NCI-H146 treated with DMSO at 0.1 percent for 48 hours (cell line): ENCODE data around the gene ENSA.
"Not testable (repeated sequence)": the region's sequence is repeated elsewhere in the genome, so short reads cannot be mapped to it uniquely, and the experiment has no call there.

Experiments used
- DNase-seq: peaks from one replicate; lab custom pipeline; 2025; ENCODE audit not compliant: unreplicated experiment; lab: John Stamatoyannopoulos, UW

Gene ENSA, protein sequence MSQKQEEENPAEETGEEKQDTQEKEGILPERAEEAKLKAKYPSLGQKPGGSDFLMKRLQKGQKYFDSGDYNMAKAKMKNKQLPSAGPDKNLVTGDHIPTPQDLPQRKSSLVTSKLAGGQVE

DNA sequence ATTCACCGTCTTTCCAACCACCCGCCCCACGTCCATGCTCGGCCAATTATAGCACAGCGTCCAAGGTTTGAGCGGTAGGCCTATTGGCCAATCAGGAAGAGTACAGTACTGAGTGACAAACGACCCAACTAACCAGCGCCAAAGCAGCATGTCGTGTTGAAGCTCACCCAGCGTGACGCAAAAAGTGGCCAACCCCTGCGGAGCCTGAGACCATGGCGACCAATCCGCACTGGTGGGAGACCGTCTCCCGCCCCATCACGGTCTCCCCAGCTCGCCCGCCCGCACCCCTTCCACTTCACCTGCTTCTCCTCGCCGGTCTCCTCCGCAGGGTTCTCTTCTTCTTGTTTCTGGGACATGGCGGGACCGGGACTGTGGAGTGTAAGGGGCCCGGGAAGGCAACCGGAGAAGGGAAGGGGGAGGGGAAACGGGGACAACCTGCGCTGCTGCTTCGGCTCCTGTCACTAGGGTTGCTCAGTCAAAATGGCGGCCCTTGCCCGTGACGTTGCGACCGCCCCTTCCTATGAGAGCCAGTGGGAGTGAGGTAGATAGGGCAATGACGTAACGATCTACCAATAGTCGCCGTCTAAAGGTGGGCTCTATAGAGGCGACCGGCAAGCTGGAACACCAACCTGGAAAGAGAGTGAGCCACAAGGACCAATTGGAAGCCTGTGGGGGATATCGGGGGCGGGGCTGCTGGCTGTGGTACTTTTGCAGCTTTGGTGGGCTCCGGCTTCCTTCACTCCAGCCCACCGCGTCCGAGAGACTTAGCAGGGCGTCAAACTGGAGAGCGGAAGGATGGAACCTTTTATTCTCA lies at the start of gene ENSA:
ENSA (minus strand) TSS at position 498 of the 814 bp plus-strand sequence; CDS start at position 356, 142 bp downstream.
- DNase-seq, result peak; percentile 98

DNA sequence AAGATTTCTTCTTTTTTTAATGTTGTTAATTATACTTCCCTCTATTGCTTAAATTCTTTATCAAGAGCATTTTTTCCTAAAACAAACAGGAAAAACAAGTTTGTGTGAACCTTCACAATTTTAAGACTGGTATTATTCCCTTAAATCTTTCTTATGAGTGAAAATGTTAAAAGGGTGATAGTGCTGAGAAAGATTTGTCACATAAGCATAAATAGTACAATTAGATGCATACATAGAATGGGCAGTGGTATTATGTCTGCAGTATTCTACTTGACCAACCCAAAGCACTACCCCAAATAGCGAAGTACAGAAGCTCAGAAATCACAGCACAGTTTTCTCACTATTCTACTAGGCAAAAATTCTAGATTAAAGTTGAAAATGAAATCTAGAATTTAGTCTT lies 49.6 kb upstream of the ENSA start:
- no peak for DNase-seq

DNA sequence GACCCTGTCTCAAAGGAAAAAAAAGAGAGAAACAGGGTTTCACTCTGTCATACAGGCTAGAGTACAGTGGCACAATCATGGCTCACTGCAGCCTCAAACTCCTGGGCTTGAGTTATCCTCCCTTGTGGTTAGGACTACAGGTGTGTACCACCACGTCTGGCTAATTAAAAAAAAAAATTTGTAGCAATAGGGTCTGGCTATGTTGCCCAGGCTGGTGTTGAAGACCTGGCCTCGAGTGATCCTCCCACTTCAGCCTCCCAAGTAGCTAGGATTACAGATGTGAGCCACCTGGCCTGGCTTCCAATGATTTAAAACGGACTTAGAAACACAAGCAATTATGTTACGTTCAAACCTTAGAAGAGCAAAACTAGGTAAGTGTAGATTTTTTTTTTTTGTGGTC lies 45.5 kb upstream of the ENSA start:
- no peak for DNase-seq

DNA sequence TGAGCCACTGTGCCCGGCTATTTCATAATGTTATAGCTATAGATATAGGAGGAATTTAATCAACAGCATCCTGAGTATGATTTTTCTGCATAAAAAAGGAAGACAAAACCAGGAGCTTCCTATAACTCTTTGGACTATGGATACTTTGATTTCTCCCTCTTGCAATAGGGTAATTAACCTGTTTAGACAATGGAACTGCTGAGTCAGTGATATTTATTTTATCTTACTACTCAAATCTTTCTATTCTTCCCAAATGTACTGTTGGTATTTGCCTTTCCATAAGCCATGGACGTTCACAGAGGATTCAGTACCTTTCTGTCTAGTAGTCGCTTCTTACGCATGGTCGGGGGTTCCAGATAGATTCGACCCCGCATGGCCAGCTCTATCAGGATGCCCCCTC lies 33.9 kb upstream of the ENSA start:
- DNase-seq, result no peak

DNA sequence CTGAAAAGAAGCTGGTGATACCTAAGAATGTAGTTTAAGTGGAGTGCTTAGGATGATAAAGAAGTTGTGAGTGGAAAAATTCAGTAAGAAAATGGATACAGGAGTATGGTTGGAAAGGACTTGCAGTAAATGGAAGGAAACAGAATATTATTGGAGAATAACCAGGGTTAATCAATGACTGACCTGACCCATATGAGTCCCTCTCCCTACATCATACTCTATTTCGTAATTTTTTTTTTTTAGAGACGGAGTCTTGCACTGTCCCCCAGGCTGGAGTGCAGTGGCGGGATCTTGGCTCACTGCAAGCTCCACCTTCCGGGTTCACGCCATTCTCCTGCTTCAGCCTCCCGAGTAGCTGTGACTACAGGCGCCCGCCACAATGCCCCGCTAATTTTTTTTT lies 33.4 kb upstream of the ENSA start:
- DNase-seq, result no peak

DNA sequence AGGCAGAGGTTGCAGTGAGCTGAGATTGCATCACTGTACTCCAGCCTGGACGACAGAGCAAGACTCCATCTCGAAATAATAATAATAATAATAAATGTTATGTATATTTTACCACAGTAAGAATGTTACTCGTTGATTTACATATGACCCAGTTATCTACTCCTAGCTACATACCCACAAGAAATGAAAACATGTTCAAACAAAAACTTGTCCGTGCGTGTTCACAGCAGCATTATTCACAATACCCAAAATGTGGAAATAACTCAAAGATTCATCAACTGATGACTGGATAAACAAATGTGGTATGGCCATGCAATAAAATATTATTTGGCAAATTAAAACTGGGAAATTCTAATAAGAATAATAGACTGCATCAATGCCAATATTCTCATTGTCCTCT lies 31.7 kb upstream of the ENSA start:
- DNase-seq, result no peak

DNA sequence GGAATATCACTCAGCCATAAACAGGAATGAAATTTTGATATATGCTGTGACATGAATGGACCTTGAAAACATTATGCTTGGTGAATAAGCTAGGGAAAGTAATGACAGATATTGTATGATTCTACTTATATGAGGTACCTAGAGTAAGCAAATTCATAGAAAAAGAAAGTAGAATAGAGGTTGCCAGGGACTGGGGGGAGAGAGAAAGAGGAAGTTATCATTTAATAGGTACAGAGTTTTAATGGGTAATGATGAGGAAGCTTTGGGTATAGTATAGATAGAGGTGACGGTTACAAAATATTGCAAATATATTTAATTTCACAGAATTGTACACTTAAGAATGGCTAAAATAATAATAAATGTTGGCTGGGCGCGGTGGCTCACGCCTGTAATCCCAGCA lies 31.2 kb upstream of the ENSA start:
- no peak for DNase-seq

DNA sequence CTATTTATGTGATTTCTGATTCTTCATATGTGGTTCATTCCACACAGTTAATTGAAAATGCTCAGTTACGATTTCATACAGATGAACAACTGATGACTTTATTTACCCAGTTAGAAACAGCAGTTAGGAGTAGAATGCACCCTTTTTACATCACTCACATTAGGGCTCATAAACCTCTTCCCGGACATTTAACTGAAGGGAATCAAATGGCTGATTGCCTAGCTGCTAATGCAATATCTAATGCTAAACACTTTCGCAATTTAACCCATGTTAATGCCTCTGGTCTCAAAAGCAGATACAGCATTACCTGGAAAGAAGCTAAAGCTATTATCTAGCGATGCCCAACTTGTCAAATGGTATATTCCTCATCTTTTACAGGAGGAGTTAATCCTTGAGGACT lies 27.7 kb upstream of the ENSA start:
- DNase-seq, result not testable (repeated sequence)

DNA sequence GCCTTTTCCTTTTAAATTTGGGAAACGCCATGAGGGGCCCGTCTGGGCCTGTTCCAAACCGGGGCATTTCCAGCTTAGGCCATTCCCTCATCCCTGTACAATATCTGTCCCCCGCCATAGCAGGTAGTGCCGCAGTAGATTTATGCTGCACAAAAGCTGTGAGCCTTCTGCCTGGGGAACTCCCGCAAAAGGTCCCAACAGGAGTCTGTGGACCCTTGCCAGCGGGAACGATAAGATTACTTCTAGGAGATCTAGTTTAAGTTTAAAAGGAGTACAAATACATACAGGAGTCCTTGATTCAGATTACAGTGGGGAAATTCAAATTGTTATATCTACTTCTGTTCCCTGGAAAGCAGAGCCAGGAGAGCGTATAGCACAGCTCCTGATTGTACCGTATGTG lies 25.2 kb upstream of the ENSA start:
- not testable (repeated sequence) for DNase-seq

DNA sequence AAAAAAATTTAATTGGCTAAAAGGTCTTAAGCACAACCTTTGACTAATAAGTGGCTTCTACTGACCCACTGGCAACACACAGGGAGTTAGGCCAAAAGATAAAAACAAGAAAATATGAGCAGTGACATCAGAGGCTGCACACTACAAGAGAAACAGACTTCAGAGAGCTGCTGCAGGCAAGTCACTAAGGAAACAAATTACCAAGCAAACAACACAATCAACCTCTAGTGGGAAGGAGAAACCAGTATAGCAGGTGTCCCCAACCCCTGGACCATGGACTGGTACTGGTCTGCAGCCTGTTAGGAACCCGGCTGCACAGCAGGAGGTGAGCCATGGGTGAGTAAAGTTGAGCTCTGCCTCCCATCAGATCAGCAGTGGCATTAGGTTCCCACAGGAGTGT lies 20.8 kb upstream of the ENSA start:
- peak; percentile 65 for DNase-seq

DNA sequence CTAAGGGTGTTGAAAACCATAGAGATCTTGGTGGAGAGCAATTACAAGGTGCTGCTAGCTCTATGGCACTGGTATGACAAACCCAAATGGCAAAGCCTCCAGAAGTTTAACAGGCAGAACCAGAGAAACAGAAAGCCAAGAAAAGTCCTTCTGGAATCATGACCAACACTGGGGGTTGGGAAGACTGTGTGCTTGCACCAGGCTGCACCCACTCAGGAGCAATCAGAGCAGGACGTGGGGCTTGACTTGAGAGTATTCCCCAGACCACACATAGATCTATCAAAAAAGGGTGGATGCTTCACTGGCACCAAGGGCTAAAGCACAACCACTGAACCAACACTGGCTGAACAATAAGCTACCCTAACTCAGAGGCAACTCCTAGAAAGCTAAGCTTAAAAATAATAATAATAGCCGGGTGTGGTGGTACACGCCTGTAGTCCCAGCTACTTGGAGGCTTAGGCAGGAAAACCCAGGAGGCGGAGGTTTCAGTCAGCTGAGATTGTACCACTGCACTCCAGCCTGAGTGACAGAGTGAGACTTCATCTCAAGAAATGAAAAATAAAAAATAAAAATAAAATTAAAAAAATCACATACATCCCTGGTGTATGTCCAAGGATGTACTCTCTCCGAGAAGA lies 20.1 kb upstream of the ENSA start:
- no peak for DNase-seq

DNA sequence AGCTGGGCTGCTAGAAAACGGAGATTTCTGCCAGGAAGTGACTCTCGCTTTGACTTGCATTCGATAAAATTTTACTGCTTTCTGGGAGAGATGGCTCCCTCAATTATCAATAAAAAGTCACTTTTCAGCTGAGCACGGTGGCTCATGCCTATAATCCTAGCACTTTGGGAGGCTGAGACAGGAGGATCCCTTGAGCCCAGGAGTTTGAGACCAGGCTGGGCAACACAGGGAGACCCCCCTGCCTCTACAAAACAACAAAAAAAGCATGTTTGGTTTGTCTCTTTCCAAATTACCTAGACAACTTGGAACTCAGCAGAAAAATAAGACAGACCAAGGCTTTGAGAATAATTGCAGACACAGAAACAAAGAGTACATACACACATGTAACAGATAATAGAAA lies 12.9 kb upstream of the ENSA start:
- no peak for DNase-seq

DNA sequence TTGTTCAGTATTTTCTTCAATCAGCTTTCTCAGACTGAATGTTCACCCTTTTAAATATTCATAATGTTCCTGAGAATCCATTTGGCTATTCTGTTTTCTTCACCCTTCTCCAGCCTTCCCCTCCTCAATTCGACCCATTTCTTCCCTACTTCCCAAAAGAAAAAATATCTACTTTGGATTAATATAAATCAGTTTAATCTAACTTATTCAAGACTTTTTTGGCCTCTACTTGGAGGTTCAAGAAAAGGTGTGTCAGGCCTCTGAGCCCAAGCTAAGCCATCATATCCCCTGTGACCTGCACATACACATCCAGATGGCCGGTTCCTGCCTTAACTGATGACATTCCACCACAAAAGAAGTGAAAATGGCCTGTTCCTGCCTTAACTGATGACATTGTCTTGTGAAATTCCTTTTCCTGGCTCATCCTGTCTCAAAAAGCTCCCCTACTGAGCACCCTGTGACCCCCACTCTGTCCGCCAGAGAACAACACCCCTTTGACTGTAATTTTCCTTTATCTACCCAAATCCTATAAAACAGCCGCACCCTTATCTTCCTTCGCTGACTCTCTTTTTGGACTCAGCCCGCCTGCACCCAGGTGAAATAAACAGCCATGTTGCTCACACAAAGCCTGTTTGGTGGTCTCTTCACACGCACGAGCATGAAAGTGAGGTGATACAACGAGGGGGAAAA lies 11.9 kb upstream of the ENSA start:
- DNase-seq, result not testable (repeated sequence)

DNA sequence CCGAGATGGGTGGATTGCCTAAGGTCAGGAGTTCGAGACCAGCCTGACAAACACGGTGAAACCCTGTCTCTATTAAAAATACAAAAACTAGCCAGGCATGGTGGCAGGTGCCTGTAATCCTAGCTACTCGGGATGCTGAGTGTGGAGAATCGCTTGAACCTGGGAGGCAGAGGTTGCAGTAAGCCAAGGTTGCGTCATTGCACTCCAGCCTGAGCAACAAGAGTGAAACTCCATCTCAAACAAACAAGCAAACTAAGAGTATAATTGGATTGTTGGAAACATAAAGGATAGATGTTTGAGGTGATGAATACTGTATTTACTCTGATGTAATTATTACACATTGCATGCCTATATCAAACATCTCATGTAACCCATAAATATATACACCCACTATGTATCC lies 9.0 kb upstream of the ENSA start:
- DNase-seq, result not testable (repeated sequence)

DNA sequence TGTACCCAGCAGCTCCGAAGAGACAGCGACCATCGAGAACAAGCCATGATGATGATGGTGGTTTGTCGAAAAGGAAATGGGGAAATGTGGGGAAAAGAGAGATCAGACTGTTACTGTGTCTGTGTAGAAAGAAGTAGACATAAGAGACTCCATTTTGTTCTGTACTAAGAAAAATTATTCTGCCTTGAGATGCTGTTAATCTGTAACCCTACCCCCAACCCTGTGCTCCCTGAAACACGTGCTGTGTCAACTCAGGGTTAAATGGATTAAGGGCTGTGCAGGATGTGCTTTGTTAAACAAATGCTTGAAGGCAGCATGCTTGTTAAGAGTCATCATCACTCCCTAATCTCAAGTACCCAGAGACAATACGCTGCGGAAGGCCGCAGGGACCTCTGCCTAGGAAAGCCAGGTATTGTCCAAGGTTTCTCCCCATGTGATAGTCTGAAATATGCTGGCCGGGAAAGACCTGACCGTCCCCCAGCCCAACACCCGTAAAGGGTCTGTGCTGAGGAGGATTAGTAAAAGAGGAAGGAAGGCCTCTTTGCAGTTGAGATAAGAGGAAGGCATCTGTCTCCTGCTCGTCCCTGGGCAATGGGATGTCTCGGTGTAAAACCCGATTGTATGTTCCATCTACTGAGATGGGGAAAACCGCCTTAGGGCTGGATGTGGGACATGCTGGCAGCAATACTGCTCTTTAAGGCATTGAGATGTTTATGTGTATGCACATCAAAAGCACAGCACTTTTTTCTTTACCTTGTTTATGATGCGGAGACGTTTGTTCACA lies 5.6 kb upstream of the ENSA start:
- DNase-seq, result not testable (repeated sequence)

DNA sequence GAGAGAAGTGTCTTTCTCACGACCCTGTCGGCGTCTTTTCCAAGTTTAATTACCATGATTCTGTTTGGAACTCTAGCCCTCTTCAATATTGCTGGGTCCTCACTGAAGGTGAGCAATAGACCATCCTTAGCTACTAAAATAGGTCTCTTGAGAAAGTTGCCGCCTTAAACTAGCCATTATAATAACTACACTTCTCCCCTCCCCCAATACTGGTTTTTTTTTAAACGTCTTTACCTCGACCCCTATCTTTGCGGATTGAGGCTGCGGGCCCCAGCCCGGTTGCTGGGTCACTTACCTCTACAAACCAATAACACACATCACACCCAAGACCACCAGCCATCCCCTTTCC lies 672 bp downstream of the ENSA start:
- DNase-seq, result no peak

DNA sequence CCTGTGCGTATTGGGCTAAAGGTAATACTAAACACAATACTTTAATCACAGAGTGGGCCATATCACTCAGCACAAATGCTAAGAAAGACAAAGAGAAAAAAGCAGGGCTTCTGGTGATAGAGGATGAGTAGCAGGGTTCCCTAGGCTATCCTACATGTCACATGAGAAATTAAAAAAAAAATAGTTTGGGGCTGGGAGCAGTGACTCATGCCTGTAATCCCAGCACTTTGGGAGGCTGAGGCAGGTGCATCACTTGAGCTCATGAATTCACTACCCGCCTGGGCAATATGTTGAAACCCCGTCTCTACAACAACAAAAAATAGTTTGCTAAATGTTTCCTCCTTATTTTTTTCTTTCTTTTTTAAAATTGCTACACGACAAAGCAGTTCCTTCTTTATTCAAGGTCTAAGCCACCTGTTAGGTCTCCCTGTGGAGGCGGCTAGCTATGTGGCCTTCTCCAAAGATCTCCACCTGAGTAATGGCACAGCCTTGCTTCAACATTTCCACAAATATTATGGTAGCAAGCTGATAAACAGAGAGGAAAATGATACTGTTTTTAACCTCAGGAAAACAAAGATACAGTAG lies 1.5 kb downstream of the ENSA start:
- DNase-seq, result no peak

DNA sequence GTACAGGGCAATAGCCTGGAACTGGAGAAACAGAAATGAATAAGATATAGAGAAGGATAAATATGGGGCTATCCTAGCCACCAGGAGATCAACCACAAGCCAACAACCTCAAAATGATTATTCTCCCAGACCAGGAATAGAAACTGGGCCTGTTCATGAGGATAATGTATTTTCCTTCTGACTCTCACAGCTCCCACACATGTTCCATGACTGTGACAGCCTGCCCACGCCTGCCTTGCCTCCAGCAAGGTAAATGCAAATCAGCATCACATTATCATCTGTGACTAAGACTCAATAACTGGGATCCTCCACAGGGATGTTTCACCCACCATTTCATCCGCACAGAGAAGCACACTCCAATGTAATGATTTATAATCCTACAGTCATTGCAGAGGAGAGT lies 3.3 kb downstream of the ENSA start:
- no peak for DNase-seq

DNA sequence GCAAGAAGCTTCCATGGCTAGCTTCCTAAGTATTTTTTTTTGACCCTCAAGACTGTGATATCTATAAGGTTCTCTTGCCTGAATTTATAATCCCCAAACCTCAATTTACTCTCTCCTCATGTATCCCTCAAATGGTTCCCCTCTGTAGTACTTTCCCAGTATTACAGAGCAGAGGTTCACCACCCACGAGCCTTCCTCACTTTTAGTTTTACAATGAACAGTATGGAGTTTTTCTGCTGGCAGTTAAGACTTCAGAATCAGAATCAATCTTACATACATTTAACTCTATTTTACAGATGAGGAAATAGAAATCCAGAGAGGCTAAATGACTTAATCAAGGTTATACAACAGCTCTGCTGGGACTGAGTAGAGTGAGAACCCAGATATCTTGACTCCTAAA lies 4.9 kb downstream of the ENSA start:
- DNase-seq, result not testable (repeated sequence)

DNA sequence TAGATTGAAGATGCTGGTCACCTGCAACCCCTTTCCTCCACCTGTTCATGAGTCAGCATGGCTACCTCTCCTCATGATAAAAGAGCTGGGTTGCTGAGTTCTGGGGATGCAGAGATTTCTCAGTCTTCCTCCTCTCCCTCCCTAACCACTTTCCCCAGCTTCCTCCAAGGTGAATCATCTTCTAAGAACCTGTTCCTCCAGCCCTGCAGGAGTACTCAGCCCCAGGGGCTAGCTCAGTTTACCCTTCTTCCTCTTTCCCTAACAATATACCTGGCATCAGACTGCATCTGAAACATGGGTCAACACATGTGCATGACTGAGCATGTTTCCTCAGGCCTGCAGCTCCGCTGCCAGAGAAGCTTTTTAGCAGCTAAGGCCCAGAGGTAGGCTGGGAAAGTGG lies 5.3 kb downstream of the ENSA start:
- not testable (repeated sequence) for DNase-seq
